Stimulated activated CD4-positive, alpha-beta T cell treated with anti-CD3 and anti-CD28 coated beads, Interleukin-2, amount 100 ng/mL, for 48 hours (primary cell): ENCODE measurements around the gene ZNF766.
"Not testable (repeated sequence)": the region's sequence is repeated elsewhere in the genome, so short reads cannot be mapped to it uniquely, and the experiment has no call there.

Experiments used
- DNase-seq, 2 donors: peaks; one replicate each; pipeline ENCODE4 v3.0.0-alpha.2; 2020

ZNF766 gene

DNA sequence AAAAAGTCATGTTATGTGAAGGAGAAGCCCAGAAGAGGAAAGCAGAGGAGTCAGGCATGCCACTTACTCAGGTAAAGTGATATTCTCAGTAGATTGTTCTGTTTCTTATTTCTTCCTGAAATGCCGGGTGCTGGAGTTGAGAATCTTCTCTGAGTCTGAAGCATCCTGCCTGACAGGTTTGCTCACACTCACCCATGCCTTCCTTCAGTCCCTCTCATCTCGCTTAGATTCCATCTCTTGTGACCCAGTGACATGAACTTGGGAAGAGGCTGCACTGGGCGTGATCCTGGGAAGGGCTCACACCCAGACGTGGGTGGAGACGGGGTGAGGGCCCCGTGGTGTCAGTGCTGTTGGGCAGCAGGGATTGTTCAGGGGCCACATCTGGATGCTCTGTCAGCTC, 8.1 kb downstream of the ZNF766 start:
- DNase-seq = no peak

DNA sequence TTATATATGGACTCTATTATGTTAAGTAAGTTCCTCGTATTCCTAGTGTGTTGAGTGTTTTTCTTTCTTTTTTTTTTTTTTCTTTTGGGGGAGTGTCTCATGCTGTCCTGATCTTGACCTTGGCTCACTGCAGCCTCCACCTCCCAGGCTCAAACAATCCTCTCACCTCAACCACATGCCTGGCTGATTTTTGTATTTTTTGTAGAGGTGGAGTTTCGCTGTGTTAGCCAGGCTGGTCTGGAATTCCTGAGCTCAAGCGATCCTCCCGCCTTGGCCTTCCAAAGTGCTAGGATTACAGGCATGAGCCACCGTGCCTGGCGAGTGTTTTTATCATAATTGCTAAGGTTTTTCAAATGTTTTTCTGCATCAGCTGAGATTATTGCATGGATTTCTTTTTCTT, 16.9 kb downstream of the ZNF766 start:
- DNase-seq = no peak

GRCh38 chr19:52291781-52292180, 22.4 kb downstream of the ZNF766 start:
- DNase-seq = no peak

DNA sequence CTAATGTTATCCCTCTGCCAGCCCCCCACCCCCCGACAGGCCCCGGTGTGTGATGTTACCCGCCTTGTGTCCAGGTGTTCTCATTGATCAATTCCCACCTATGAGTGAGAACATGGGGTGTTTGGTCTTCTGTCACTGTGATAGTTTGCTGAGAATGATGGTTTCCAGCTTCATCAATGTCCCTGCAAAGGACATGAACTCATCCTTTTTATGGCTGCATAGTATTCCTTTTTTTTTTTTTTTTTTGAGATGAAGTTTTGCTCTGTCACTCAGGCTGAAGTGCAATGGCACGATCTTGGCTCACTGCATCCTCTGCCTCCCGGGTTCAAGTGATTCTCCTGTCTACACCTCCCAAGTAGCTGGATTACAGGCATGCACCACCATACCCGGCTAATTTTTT, 23.6 kb downstream of the ZNF766 start:
- not testable (repeated sequence) for DNase-seq

DNA sequence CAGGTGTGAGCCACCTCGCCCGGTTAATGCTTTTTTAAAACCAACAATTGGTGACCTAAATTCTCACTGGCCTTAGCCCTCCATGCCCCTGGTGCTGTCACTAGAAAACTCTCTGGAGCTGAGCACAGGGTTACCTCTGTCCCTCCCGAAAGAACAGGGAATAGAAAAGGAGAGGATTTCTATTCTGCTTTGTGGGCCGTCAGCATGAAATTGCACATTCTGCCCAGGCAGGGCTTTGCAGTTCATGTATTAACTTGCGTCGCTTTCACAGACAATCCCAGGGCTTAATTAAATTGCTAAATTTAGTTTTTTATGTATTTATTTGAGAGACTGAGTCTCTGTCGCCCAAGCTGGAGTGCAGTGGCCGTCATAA, 27.0 kb downstream of the ZNF766 start:
- DNase-seq = peak in 1 of 2 donors; percentile 3

GRCh38 chr19:52296773-52297600, 27.6 kb downstream of the ZNF766 start, which contains the start of gene ZNF480:
ZNF480 (plus strand) TSS chr19:52297169; CDS start chr19:52300413, 3,244 bp downstream.
- DNase-seq = peak; percentile 57 to 68

DNA sequence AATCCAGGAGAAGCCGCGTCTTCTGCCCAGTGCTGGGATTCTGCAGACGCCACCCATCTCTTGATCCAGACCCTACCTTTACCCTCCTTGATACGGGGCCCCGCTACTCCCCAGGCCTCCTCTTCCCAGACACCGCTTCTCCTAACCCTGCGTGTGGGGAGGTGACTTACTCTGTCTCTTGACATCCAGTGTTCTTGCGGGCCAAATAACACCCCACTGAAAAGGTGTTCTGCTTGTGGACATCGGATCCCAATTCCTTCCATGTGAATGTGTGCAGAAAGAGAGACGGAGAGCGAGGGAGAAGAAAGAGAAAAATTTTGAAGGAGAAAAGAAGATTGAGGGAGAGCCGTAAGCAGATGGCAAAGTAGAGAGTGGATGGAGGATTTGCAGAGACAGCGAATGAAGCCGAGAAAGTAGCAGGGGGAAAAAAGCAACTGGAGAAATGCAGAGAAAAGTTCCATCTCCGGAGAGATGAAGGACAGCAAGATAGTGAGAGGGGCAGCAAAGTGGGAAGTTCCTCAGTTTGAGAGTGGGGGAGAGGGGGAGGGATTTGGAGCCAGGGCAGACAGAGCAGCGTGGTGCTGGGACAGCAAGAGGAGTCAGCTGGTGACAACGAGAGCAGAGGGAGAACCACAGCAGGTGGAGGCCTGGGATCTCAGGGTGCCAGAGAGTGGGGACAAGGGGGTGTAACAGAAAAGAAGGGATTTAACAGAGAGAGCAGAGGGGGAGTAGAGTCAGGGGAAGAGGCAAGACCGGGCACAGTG, 28.4 kb downstream of the ZNF766 start:
- no peak for DNase-seq

DNA sequence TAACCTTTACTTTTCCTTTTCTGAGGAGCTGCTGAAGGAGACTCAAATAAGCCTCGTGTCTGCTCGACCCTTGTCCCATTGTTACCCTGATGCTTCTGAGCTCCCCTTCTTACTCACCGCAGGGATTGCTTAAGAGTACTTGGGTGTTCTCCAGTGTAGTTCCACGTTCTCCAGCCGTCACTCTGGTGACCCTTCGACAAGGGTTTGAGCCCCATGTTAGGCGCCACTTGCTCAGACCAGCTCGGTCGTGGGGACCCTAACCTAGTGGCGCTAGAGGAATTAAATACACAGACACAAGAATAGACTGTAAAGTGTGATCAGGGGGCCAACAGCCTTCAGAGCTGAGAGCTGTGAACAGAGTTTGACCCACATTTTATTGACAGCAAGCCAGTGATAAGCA, 37.9 kb downstream of the ZNF766 start:
- DNase-seq = no peak

GRCh38 chr19:52322429-52322828, 53.0 kb downstream of the ZNF766 start:
- no peak for DNase-seq

- no peak for DNase-seq
Measured at GRCh38 chr19:52331757-52332156, 62.4 kb downstream of the ZNF766 start.

GRCh38 chr19:52335768-52336116, 66.4 kb downstream of the ZNF766 start:
- DNase-seq = no peak

- DNase-seq = peak; percentile 88 to 90
Measured at GRCh38 chr19:52336117-52336790, 66.9 kb downstream of the ZNF766 start, which contains the start of gene ZNF610. ZNF610 (plus strand) TSS chr19:52336243; CDS start chr19:52349173, 12,930 bp downstream.

DNA sequence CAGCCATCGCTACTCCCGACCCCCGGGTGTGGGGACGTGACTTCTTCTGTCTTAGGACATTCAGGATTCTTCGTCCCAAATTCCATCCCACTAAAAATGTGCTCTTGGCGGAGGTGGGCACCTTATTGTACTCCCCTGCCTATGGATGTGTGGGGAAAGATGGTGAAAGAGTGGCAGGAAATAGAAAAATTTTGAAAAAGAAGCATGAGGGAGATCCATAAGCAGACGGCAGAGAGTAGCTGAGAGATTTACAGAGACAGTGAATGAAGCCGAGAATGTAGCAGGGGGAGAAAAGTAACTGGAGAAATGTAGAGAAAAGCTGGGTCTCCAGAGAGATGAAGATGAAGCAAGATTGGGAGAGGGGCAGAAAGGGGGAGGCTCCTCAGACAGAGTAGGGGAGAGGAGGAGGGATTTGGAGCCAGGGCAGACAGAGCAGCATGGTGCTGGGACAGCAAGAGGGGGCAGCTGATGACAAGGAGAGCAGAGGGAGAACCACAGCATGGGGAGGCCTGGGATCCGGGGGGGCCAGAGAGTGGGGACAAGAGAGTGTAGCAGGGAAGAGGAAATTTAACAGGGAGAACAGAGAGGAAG, 67.5 kb downstream of the ZNF766 start:
- DNase-seq = no peak

DNA sequence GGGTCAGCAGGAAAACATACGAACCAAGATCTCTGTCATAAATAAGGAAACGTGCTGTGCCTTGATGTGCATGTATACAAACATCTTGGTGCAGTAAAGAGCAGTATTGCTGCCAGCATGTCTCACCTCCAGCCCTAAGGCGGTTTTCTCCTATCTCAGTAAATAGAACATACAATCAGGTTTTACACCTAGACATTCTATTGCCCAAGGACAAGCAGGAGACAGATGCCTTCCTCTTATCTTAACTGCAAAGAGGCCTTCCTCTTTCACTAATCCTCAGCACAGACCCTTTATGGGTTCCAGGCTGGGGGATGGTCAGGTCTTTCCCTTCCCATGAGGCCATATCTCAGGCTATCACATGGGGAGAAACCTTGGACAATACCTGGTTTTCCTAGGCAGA, 69.6 kb downstream of the ZNF766 start:
- DNase-seq = not testable (repeated sequence)

- peak; percentile 32 to 47 for DNase-seq
Measured at GRCh38 chr19:52343548-52343947, 74.2 kb downstream of the ZNF766 start.

DNA sequence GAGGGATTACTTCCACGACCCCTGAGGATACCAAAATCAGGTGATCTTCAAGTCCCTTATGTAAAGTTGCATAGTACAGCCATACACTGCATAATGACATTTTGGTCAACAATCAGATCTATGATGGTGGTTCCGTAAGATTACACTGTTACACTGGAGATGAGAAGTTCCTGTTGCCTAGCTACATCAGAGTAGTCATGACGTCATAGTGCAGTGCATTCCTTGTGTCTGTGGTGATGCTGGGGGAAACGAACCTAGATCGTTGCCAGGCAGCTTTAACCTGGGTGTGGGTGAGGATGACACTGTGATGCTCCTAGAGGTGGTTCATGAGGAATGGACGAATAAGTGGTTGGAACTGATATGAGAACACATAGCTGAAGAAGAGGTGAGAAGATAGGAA, 75.8 kb downstream of the ZNF766 start:
- DNase-seq = no peak
